ENCODE results near the gene SEMA3C.
A peak's percentile ranks its signal among the peaks of the same experiment; 100 is the strongest.

The SEMA3C gene

DNA sequence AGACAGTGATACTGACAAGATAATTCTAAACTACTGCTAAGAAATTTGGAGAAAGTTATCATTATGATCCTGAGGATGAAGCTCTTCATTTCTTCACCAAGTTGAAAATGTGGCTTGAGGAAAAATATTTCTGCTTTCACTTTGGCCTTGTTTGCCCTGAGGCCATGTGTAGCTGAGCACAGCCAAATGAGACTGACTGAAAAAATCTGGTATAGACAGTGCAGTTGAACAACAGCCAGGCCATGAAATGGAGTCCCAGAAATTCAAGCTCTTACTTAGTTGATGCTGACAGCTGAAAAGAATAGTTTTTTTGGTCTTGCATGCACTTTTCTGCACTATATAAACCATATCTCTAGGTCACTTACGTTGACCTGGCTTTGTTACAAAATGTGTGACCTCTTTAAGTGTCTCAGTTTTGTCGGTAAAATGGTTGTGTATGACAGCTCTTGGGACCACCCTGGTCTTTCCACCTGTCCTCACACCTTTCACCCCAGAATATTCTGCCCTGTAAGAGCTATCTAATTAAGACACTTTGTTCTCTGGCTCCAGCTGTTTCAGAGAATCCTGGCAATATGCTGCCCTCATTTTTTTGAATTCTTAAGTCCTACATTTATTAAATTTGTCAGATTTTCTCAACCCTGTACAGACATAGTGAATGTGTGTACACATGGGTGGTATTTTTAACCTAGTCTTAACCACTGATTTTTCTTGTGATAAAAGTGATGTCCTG lies 189.1 kb downstream of the SEMA3C start:
- peak; percentile 56 for DNase-seq

- DNase-seq: no peak
Measured at GRCh38 chr7:80726666-80727065, 192.2 kb downstream of the SEMA3C start.

DNA sequence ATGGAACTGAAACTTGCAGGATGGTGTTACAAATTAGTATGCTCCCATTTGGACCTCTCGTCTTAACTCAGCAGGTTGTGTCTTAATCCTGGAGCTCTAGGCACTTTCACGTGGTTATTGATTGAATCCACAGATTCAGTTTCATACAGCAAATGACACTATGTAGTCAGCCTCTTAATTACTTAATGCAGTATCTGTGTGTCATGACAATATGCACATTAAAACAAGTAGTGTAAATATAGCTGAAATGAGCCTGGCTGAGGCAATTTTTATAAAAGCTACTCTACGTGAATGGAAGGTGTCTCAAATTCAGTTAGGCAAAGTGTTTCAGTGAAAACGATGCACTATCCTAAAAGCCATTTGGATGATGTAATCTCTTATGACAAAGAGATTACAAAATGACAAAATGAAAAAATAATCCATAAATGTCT lies 193.7 kb downstream of the SEMA3C start:
- DNase-seq: no peak

- peak; percentile 47 for DNase-seq
Measured at GRCh38 chr7:80724249-80724871, 194.5 kb downstream of the SEMA3C start.

DNA sequence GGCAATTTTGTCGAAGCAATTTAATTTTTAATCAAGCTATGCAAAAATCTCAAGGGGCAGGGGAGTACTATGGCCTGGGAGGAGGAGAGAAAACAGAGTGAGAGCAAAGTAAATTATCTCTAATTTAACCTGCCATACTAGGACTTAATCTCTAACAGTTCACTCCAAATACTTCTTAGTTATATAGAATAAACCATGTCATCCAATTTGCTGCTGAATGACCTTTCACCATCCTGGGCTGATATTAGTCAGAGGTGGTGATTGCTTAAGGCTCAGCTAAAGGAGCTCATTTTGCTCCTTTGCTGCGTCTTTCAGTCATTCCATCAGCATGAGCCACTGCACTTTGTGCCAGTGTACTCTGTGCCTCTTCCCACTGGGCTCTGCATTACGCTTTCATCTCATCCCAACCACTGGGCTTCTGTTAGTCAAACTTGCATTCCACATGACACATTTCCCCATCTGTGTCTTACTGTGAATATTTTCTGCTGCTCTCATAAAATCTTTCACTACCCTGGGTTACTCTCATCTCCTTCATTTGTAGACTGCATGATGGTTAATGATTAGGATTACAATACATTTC lies 196.1 kb downstream of the SEMA3C start:
- DNase-seq: peak; percentile 52

DNA sequence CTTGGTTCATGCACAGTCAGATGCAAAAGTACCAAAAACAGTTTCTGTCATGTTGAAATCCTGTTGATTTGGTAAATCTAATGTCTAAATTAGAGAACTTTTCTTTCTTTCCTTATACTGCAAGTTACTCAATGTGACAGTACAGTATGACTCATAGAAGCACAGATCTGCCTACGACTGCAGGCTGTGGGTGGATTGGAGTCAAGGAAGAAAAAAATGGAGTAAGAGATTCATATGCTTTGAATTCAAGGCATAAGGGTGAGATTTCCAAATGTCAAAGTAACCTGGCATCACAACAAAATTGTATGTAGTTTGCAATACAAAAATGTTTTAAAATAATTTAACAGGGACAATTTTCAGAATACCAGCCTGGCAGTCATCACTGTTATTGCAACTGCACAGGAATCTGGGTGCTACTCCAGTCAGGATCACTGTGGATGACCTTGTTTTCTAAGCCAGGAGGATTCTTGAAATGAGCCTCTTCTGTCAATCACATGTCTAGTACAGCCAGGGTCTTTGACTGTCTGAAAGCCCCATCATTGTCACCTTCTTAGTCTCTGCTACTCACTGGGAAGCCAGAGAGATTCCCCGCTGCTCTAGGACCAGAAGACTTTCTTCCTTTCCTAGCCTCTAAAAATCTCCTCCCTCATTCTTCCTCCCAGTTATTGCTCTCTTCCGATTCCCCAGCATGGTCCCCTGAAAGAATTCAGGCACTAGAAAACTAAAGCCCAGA lies 196.8 kb downstream of the SEMA3C start:
- DNase-seq: no peak

DNA sequence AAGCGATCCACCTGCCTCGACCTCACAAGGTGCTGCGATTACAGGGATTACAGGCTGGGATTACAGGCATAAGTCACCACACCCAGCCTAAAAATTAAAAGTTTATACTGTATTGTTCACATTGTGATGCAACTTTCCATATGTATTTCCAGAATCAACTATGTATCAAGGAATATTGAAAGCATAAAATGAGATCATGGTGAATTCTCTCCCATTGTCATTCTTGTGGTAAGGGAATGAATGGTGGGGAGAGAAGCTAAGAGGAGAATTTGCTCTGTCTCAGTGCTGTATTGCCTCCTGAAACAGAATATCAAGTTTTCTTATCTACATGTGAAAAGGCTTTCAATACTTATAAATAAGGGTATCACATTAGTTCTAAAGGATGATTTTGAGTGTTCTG lies 198.7 kb downstream of the SEMA3C start:
- no peak for DNase-seq

DNA sequence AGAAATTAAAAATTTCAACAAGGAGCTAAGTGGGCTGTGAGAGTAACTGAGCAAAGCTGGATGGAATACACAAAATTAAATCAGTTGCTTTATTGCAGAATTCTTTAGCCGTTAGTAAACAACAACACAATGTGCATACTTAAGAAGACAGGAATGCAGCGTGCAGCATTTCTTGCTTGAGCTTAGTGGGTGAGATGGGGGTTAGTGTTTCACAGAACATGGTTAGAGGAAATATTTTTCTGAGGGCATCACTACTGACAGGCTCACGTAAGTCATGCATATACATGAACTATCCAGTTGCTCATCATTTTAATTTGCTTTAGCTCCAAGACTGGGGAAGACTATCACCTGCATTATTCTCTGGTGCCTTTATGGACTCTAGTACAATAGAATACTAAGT lies 199.6 kb downstream of the SEMA3C start:
- DNase-seq: no peak

DNA sequence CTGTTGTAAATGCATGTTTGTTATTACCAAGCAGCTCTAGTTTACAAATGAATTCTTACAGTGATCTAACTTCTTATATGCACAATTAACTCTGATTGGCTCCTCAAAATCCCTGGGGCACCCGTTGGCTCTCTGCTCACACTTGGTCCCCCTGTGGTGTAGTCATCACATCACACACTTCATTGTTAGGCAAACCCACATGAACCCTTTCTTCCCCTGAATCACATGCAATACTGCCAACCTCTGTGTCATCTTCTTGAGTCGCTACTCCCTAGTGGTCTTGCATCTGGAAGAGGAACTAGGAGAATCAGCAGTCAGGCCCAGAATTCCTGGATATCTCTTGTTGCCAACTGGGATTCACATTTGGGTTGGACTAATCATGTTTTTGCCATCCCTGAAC lies 207.3 kb downstream of the SEMA3C start:
- peak; percentile 62 for DNase-seq

GRCh38 chr7:80708123-80708522 lies 210.7 kb downstream of the SEMA3C start:
- DNase-seq: no peak

DNA sequence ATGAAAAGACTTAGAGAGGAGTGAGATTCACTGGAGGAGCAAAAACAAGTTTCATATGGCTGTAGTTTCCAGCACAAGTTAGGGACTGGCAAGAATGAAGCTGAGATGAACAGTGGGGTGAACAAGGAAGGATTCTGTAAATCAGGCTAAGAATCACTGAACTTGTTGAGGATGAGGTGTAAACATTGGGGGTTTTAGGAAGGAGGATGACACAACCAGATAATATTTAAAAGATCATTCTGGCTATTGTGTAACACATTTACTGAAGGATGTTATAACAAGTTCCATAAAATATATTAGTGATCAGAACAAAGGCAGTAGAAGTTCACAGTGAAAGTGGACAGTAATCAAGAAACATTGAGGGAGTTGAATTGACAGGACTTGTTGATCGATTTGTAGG lies 211.5 kb downstream of the SEMA3C start:
- DNase-seq: no peak

- no peak for DNase-seq
Measured at GRCh38 chr7:80705130-80705781, 213.6 kb downstream of the SEMA3C start.

DNA sequence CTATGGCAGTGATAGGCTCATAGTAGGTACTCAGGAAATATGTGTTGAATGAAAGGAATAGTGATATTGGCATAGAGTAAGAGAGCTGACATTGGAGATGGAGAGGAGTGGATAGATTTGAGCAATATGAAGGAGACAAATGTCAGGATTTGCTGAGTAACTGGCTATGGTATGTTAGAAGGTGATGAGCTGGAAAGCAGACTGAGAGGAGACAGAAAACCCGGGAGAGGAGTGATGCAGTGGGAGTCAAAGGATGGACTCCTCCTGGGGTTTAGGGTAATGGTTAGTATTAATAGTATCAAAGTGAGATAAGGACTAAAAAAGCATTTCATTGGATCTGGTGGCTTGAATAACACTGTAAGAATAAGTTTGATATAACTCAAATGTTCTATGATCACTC lies 215.6 kb downstream of the SEMA3C start:
- DNase-seq: no peak

DNA sequence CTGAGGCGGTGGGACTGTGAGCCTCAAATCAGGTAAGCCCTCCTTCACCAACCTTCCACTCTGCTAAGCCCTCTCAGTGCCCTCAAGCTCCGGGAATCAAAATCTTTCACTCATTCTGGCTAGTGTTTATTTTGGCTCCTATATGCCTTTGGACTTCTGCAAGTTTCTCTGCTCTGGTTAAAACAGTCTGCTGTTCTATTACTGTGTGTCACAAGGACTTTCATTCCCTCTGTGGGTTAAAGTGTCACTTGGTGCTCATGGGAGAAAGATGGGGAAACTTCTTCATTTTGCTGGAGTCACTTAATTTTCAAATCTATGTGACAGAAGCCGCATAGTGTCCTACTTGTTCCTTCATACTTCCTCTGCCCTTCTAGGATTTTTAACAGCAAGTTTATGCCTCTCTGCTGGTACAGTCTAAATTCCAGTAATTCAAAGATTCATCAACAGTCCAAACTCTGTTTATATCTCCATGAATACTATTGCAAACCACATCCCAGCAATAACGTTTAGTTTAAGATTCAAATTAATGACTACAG lies 219.1 kb downstream of the SEMA3C start:
- DNase-seq: no peak

DNA sequence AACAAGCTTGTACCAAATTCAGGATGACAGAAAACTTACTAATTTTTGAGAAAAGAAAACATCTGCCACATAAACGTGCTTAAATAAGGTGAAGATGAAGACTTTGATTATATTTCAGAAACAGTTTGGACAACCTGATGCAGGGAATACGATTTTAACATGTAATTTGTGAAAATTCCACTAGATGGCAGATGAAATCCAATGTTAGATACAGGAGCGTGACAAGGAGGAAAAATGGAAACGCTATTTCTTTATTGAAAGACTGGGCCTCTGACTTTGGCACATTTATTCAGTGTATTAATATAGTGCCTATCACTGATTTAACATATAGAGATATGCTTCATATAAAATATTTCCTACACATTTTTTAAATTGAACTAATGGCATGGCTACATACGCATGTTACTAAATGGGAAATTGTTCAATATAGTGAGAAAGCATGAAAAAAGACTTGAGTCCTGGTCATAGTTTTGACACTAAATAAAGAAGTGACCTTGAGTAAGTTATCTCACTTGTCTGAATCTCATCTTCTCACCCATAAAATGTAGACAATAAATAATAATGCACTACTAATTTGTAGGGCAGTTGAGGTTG lies 219.7 kb downstream of the SEMA3C start:
- DNase-seq: no peak

Measured in left hindlimb (tissue), 1 donor.